Astrocyte (in vitro differentiated cells and primary cell): ENCODE data around the gene RPLP2. TPM values are rescaled to one million over a fixed set of nuclear protein-coding genes. Genes with fewer than 3 reads are reported as not detected.

Source experiments
- DNase-seq: peaks from one replicate; pipeline ENCODE4 v3.0.0-alpha.2; 2010; ENCODE audit warnings: low read depth
- FAIRE-seq: peaks from 2 replicates; lab custom pipeline; 2011; peaks lifted over from hg19 to GRCh38; lab: Jason Lieb, UNC
- H2AFZ ChIP-seq: 2 replicates; pipeline ENCODE4 v1.6.0; 2012; ENCODE audit warnings: low read depth, low read length, inconsistent platforms
- H3K27ac ChIP-seq: 2 replicates; pipeline ENCODE4 v1.5.1; 2011; ENCODE audit warnings: low read depth, low read length, inconsistent platforms
- H3K27me3 ChIP-seq: 2 replicates; pipeline ENCODE4 v1.6.0; 2011; ENCODE audit warnings: low read length, inconsistent platforms; ENCODE audit not compliant: insufficient read depth
- H3K36me3 ChIP-seq: 2 replicates; pipeline ENCODE4 v1.5.1; 2011; ENCODE audit warnings: low read length, inconsistent platforms; ENCODE audit not compliant: insufficient read depth
- H3K4me1 ChIP-seq: 2 replicates; pipeline ENCODE4 v1.5.1; 2011; ENCODE audit warnings: low read length, inconsistent platforms; ENCODE audit not compliant: insufficient read depth
- H3K4me2 ChIP-seq: 2 replicates; pipeline ENCODE4 v1.6.0; 2012; ENCODE audit warnings: low read length, inconsistent platforms
- H3K4me3 ChIP-seq: 2 replicates; pipeline ENCODE4 v1.5.1; 2011; ENCODE audit warnings: low read depth, mild to moderate bottlenecking, low read length, inconsistent platforms; ENCODE audit not compliant: insufficient read depth
- H3K79me2 ChIP-seq: 2 replicates; pipeline ENCODE4 v1.6.0; 2012; ENCODE audit warnings: mild to moderate bottlenecking, low read length, inconsistent platforms; ENCODE audit not compliant: insufficient read depth
- H3K9ac ChIP-seq: 2 replicates; pipeline ENCODE4 v1.6.0; 2012; ENCODE audit warnings: mild to moderate bottlenecking, low read length, inconsistent platforms
- H3K9me3 ChIP-seq: 2 replicates; pipeline ENCODE4 v1.5.1; 2012; ENCODE audit warnings: low read depth, mild to moderate bottlenecking, low read length, inconsistent platforms; ENCODE audit not compliant: insufficient read depth
- H4K20me1 ChIP-seq: 2 replicates; pipeline ENCODE4 v1.6.0; 2012; ENCODE audit warnings: low read length, inconsistent platforms; ENCODE audit not compliant: insufficient read depth
- H3K27ac Mint-ChIP-seq: one replicate; pipeline ENCODE4 v1.8.0; 2021; ENCODE audit warnings: mild to moderate bottlenecking, mixed read lengths; ENCODE audit not compliant: unreplicated experiment
- H3K27me3 Mint-ChIP-seq: one replicate; pipeline ENCODE4 v1.8.0; 2021; ENCODE audit warnings: low read depth, mixed read lengths; ENCODE audit not compliant: unreplicated experiment
- H3K36me3 Mint-ChIP-seq: one replicate; pipeline ENCODE4 v1.8.0; 2021; ENCODE audit warnings: low read depth, mixed read lengths; ENCODE audit not compliant: unreplicated experiment
- H3K4me1 Mint-ChIP-seq: one replicate; pipeline ENCODE4 v1.8.0; 2021; ENCODE audit warnings: low read depth, mixed read lengths; ENCODE audit not compliant: unreplicated experiment
- H3K4me3 Mint-ChIP-seq: one replicate; pipeline ENCODE4 v1.8.0; 2021; ENCODE audit warnings: mild to moderate bottlenecking, moderate library complexity, mixed read lengths; ENCODE audit not compliant: unreplicated experiment
- H3K9me3 Mint-ChIP-seq: one replicate; pipeline ENCODE4 v1.8.0; 2021; ENCODE audit warnings: mild to moderate bottlenecking, mixed read lengths; ENCODE audit not compliant: unreplicated experiment
- CTCF ChIP-seq: IDR thresholded peaks from 2 replicates; pipeline ENCODE4 v1.5.1; 2011; ENCODE audit warnings: low read depth, mild to moderate bottlenecking, inconsistent platforms, low read length, moderate library complexity; ENCODE audit not compliant: insufficient read depth
- EZH2 ChIP-seq: IDR thresholded peaks from 2 replicates; pipeline ENCODE4 v1.6.1; 2012; ENCODE audit warnings: mild to moderate bottlenecking, low read length, inconsistent platforms; ENCODE audit not compliant: insufficient read depth
- total RNA-seq: library from RNA; stranded (reverse); gene quantifications from 2 replicates; pipeline ENCODE4 v1.2.1, GENCODE V29; 2021

The RPLP2 gene
- total RNA-seq, 1 donor from 2014 or later: 1,666 TPM

DNA sequence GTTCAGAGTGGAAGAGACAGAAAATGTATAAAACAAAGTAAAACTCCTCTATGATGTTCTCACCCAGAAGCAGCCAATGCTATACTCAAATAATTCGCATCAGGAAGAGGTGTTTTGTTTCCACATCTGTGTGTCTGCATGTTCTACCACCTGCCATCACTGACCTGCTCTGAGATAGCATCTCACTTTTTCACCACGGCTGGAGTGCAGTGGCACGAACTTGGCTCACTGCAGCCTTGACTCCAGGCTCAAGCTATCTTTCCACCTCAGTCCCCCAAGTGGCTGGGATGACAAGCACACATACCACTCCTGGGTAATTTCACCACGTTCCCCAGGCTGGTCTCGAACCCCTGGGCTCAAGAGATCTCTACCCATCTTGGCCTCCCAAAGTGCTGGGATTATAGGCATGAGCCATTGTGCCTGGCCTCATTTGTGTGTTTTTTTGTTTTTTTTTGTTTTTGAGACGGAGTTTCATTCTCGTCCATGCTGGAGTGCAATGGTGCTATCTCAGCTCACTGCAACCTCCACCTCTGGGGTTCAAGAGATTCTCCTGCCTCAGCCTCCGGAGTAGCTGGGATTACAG is 48.1 kb upstream of the RPLP2 start:
- Mint-ChIP-seq H3K4me1 (peaks cover 6% of the 10 kb centered on the region), H3K4me3 (no peak overlapping the region), H3K27ac (no peak overlapping the region), H3K27me3 (no peaks in the 10 kb centered on the region), H3K36me3 (peaks cover 11% of the 10 kb centered on the region), H3K9me3 (no peaks in the 10 kb centered on the region)
- Histone ChIP-seq H3K27ac (no peak overlapping the region), H3K27me3 (no peaks in the 10 kb centered on the region), H3K79me2 (peaks cover 11% of the 10 kb centered on the region), H3K9ac (no peak overlapping the region), H4K20me1 (peaks cover 53% of the 10 kb centered on the region), H3K9me3 (no peaks in the 10 kb centered on the region), H3K4me3 (no peak overlapping the region), H3K4me2 (no peak overlapping the region), H3K36me3 (peaks cover 28% of the 10 kb centered on the region), H3K4me1 (peaks cover 7% of the 10 kb centered on the region), H2AFZ (no peak overlapping the region)
- FAIRE-seq (no peak), DNase-seq (no peak)
- no peak for TF ChIP-seq CTCF

DNA sequence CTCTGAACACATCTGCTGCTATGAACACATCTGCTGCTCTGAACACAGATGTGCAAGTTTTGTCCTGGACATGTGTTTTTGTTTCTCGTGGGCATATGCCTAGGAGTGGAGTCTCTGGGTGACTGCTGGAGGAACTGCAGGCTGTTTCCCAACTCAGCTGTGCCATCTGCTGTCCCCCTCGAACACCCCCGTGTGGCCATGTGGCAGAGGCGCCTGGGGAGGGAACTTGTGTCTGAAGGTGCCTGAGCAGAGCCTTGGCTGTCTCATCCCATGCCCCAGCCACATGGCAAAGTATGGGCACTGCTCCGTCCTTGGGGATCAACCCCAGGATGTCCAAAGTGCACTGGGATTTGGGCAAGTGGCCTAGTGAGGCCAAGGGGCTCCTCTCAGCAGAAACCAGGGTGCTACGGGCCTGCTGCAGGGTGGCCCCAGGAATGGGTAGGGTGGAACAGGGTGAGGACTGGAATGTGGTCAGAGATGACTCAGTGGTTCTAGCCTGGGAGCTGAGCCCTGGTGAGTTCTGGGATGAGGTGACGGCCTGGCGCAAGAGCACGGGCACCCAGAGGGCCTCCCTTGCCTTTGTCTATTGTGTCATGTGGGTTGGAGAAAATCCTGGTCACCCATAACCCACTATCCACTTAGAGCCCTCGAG is 47.2 kb upstream of the RPLP2 start:
- Mint-ChIP-seq H3K27ac (peak overlapping the region; percentile 80), H3K36me3 (peaks cover 12% of the 10 kb centered on the region), H3K9me3 (no peaks in the 10 kb centered on the region), H3K4me1 (peaks cover 9% of the 10 kb centered on the region), H3K27me3 (no peaks in the 10 kb centered on the region), H3K4me3 (no peak overlapping the region)
- Histone ChIP-seq H3K4me2 (no peak overlapping the region), H3K27me3 (no peaks in the 10 kb centered on the region), H3K9ac (no peak overlapping the region), H3K36me3 (peaks cover 25% of the 10 kb centered on the region), H2AFZ (no peak overlapping the region), H3K27ac (no peak overlapping the region), H3K4me1 (peaks cover 7% of the 10 kb centered on the region), H4K20me1 (peaks cover 56% of the 10 kb centered on the region), H3K9me3 (no peaks in the 10 kb centered on the region), H3K4me3 (no peak overlapping the region), H3K79me2 (peaks cover 2% of the 10 kb centered on the region)
- peak; percentile 8 for TF ChIP-seq CTCF
- no peak for TF ChIP-seq EZH2
- DNase-seq: peak; percentile 68
- FAIRE-seq: no peak

- peaks cover 9% of the 10 kb centered on the region for H3K4me1 Mint-ChIP-seq
- Histone ChIP-seq H3K9me3 (no peaks in the 10 kb centered on the region), H3K36me3 (peaks cover 24% of the 10 kb centered on the region), H3K4me1 (peaks cover 7% of the 10 kb centered on the region), H3K79me2 (no peaks in the 10 kb centered on the region), H3K9ac (no peak overlapping the region), H4K20me1 (peaks cover 56% of the 10 kb centered on the region), H3K4me2 (no peak overlapping the region), H3K4me3 (no peak overlapping the region), H2AFZ (no peak overlapping the region), H3K27ac (no peak overlapping the region), H3K27me3 (no peaks in the 10 kb centered on the region)
- TF ChIP-seq CTCF (no peak), EZH2 (no peak)
- peak overlapping the region; percentile 58 for H3K27ac Mint-ChIP-seq
- DNase-seq: no peak
- H3K9me3 Mint-ChIP-seq: no peaks in the 10 kb centered on the region
- H3K4me3 Mint-ChIP-seq: no peak overlapping the region
- FAIRE-seq: no peak
- no peaks in the 10 kb centered on the region for H3K27me3 Mint-ChIP-seq
- peaks cover 10% of the 10 kb centered on the region for H3K36me3 Mint-ChIP-seq
These were observed 46.7 kb upstream of the RPLP2 start for GRCh38 chr11:763073-763463.
